ENCODE measurements around the gene JCHAIN. TPM values are rescaled to one million over a fixed set of nuclear protein-coding genes. Genes with fewer than 3 reads are reported as not detected.

The JCHAIN gene
- total and polyA plus RNA-seq, 2 of the 13 experiments (the other 11 are each of a cell fraction or from before 2014, with no cell fraction given) = not detected

DNA sequence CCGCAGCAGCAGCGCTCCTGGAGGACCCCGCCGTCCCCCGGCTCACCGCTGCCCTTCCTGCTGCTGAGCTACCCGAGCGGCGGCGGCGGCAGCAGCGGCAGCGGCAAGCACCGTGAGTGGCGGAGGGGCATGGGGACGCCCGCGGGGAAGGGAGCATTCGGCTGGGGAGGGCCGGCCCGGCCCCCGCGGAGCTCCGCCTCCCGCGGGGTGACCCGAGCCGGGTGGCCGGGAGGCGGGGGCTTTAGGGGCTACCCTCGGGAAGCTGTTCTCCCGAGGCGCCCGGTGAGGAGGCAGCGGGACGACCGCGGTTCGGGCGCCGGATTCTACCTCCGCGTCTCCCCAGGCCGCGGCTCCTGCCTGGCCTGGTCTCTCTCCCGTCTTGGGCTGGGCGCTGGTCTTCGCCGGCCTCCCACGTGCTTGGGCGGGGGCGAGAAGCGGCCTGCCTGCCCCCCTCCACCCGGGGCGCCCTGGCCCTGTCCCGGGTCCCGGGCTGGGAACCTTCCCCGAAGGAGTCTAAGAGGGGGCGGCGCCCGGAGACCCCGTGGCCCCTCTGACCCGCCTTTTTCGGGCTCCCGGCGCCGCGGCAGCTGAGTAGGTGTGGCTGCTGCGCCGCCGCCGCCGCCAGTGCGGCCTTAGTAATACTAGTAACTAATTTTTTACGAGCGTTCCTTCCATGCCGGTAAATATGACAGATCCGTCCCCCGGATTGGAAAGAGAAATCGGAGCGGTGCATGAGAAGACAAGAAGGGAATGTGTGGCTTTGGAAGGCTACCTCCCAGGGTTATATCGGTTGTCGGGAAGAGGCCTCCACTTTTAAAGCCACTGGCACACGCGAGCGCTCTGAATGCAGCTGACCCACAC, 39.1 kb upstream of the JCHAIN start (continued):
- TF ChIP-seq PPARG (CRISPR knock-in tag; conservative IDR thresholded peaks at IDR 0.05) (0 out of 2 replicates have a peak, but pooled peaks have one; percentile 20), ZNF660 (CRISPR knock-in tag; IDR thresholded peaks at IDR 0.05; ENCODE audit: borderline replicate concordance, low read depth) (no peak), ZNF225 (CRISPR knock-in tag; IDR thresholded peaks at IDR 0.05) (peak; percentile 54; the same call in 1 of the 2 replicates), ZNF343 (CRISPR knock-in tag; IDR thresholded peaks at IDR 0.05) (no peak), ZNF781 (CRISPR knock-in tag; IDR thresholded peaks at IDR 0.05; ENCODE audit: borderline replicate concordance, not compliant biosample characterization) (peak; percentile 59), ZNF550 (CRISPR knock-in tag; IDR thresholded peaks at IDR 0.05; ENCODE audit: borderline replicate concordance) (no peak; the same call in 1 of the 2 replicates), ZNF558 (CRISPR knock-in tag; IDR thresholded peaks at IDR 0.05; ENCODE audit: borderline replicate concordance) (0 out of 2 replicates have a peak, but pooled peaks have one; percentile 60), ZNF776 (CRISPR knock-in tag; IDR thresholded peaks at IDR 0.05) (no peak), HIVEP1 (CRISPR knock-in tag; IDR thresholded peaks at IDR 0.05) (0 out of 2 replicates have a peak, but pooled peaks have one; percentile 58), ZNF792 (CRISPR knock-in tag; IDR thresholded peaks at IDR 0.05) (peak; percentile 82), ZFP36 (IDR thresholded peaks at IDR 0.05; ENCODE audit: borderline replicate concordance, low read depth, low read length, partially characterized antibody) (no peak), ASH2L (IDR thresholded peaks at IDR 0.05; ENCODE audit: insufficient read length, low read depth, low read length) (peak; percentile 77), NRL (CRISPR knock-in tag; IDR thresholded peaks at IDR 0.05; ENCODE audit: borderline replicate concordance) (peak; percentile 74), NFATC3 (CRISPR knock-in tag; IDR thresholded peaks at IDR 0.05) (no peak), ZNF780A (CRISPR knock-in tag; IDR thresholded peaks at IDR 0.05) (peak; percentile 46; the same call in 1 of the 2 replicates), ZC3H4 (CRISPR knock-in tag; IDR thresholded peaks at IDR 0.05; ENCODE audit: borderline replicate concordance) (no peak), ZBTB44 (CRISPR knock-in tag; IDR thresholded peaks at IDR 0.05) (peak; percentile 24; the same call in 1 of the 2 replicates), KLF11 (CRISPR knock-in tag; IDR thresholded peaks at IDR 0.05) (no peak), ZNF788 (CRISPR knock-in tag; IDR thresholded peaks at IDR 0.05; ENCODE audit: borderline replicate concordance) (no peak), CCDC6 (CRISPR knock-in tag; IDR thresholded peaks at IDR 0.05) (peak; percentile 72), ERF (CRISPR knock-in tag; IDR thresholded peaks at IDR 0.05) (peak; percentile 55; the same call in 1 of the 2 replicates)
- TF ChIP-seq, protein P1, sequence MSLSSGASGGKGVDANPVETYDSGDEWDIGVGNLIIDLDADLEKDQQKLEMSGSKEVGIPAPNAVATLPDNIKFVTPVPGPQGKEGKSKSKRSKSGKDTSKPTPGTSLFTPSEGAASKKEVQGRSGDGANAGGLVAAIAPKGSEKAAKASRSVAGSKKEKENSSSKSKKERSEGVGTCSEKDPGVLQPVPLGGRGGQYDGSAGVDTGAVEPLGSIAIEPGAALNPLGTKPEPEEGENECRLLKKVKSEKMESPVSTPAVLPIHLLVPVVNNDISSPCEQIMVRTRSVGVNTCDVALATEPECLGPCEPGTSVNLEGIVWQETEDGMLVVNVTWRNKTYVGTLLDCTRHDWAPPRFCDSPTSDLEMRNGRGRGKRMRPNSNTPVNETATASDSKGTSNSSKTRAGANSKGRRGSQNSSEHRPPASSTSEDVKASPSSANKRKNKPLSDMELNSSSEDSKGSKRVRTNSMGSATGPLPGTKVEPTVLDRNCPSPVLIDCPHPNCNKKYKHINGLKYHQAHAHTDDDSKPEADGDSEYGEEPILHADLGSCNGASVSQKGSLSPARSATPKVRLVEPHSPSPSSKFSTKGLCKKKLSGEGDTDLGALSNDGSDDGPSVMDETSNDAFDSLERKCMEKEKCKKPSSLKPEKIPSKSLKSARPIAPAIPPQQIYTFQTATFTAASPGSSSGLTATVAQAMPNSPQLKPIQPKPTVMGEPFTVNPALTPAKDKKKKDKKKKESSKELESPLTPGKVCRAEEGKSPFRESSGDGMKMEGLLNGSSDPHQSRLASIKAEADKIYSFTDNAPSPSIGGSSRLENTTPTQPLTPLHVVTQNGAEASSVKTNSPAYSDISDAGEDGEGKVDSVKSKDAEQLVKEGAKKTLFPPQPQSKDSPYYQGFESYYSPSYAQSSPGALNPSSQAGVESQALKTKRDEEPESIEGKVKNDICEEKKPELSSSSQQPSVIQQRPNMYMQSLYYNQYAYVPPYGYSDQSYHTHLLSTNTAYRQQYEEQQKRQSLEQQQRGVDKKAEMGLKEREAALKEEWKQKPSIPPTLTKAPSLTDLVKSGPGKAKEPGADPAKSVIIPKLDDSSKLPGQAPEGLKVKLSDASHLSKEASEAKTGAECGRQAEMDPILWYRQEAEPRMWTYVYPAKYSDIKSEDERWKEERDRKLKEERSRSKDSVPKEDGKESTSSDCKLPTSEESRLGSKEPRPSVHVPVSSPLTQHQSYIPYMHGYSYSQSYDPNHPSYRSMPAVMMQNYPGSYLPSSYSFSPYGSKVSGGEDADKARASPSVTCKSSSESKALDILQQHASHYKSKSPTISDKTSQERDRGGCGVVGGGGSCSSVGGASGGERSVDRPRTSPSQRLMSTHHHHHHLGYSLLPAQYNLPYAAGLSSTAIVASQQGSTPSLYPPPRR (CRISPR knock-in tag; IDR thresholded peaks at IDR 0.05; ENCODE audit: borderline replicate concordance) = no peak
- TF ChIP-seq, protein P2, sequence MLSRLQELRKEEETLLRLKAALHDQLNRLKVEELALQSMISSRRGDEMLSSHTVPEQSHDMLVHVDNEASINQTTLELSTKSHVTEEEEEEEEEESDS (CRISPR knock-in tag; IDR thresholded peaks at IDR 0.05; ENCODE audit: borderline replicate concordance) = no peak
